Trophoblast cell (in vitro differentiated cells and primary cell): Measurements from ENCODE around the gene PHLDB3.
"Not testable (repeated sequence)": the region's sequence is repeated elsewhere in the genome, so short reads cannot be mapped to it uniquely, and the experiment has no call there.

ENCODE experiments used
- DNase-seq, 2 donors: peaks; one replicate each; pipeline ENCODE4 v3.0.0-alpha.2; 2016
- H2AFZ ChIP-seq: 2 replicates; pipeline ENCODE4 v1.6.1; 2013; ENCODE audit warnings: low read length, moderate library complexity, mild to moderate bottlenecking; ENCODE audit not compliant: insufficient read depth, poor library complexity
- H2AK5ac ChIP-seq: 2 replicates; pipeline ENCODE4 v1.6.1; 2013; ENCODE audit warnings: mild to moderate bottlenecking, low read length
- H2BK120ac ChIP-seq: 2 replicates; pipeline ENCODE4 v1.6.1; 2013; ENCODE audit warnings: low read length, mild to moderate bottlenecking, moderate library complexity; ENCODE audit not compliant: insufficient read depth, poor library complexity
- H2BK12ac ChIP-seq: 2 replicates; pipeline ENCODE4 v1.6.1; 2013; ENCODE audit warnings: mild to moderate bottlenecking, low read length, moderate library complexity
- H2BK5ac ChIP-seq: 2 replicates; pipeline ENCODE4 v1.6.1; 2013; ENCODE audit warnings: low read length, low read depth, moderate library complexity, mild to moderate bottlenecking; ENCODE audit not compliant: poor library complexity
- H3K14ac ChIP-seq: 2 replicates; pipeline ENCODE4 v1.6.1; 2013; ENCODE audit warnings: mild to moderate bottlenecking, low read length
- H3K18ac ChIP-seq: 2 replicates; pipeline ENCODE4 v1.6.1; 2013; ENCODE audit warnings: mild to moderate bottlenecking, low read length
- H3K23ac ChIP-seq: 2 replicates; pipeline ENCODE4 v1.6.1; 2013; ENCODE audit warnings: low read length
- H3K27ac ChIP-seq: 2 replicates; pipeline ENCODE4 v1.5.1; 2013; ENCODE audit warnings: low read depth, mild to moderate bottlenecking, inconsistent platforms, low read length, moderate library complexity
- H3K27me3 ChIP-seq: 2 replicates; pipeline ENCODE4 v1.6.1; 2013; ENCODE audit warnings: inconsistent platforms, mild to moderate bottlenecking, low read length, moderate library complexity; ENCODE audit not compliant: insufficient read depth
- H3K36me3 ChIP-seq, 2 experiments: 1 replicate in 1 of 2; 2 replicates in 1 of 2; pipeline ENCODE4 v1.6.1; 2013; ENCODE audit warnings: low read length in 2 of 2, mild to moderate bottlenecking in 2 of 2, moderate library complexity in 1 of 2; ENCODE audit not compliant: insufficient read depth in 2 of 2, control insufficient read depth in 1 of 2
- H3K4ac ChIP-seq: 2 replicates; pipeline ENCODE4 v1.6.1; 2013; ENCODE audit warnings: low read depth, mild to moderate bottlenecking, low read length, moderate library complexity
- H3K4me1 ChIP-seq, 2 experiments: 1 replicate in 1 of 2; 2 replicates in 1 of 2; pipeline ENCODE4 v1.6.1; 2013; ENCODE audit warnings: low read length in 2 of 2, mild to moderate bottlenecking in 2 of 2, moderate library complexity in 1 of 2; ENCODE audit not compliant: insufficient read depth in 2 of 2, control insufficient read depth in 1 of 2
- H3K4me2 ChIP-seq: 2 replicates; pipeline ENCODE4 v1.6.1; 2013; ENCODE audit warnings: inconsistent platforms, mild to moderate bottlenecking, low read length, moderate library complexity
- H3K4me3 ChIP-seq: 2 replicates; pipeline ENCODE4 v1.5.1; 2013; ENCODE audit warnings: mild to moderate bottlenecking, low read depth, low read length, inconsistent platforms
- H3K79me1 ChIP-seq: one replicate; pipeline ENCODE4 v1.6.1; 2013; ENCODE audit warnings: low read length
- H3K79me2 ChIP-seq: 2 replicates; pipeline ENCODE4 v1.6.1; 2013; ENCODE audit warnings: low read length, mild to moderate bottlenecking; ENCODE audit not compliant: control insufficient read depth, insufficient read depth, poor library complexity
- H3K9ac ChIP-seq: 2 replicates; pipeline ENCODE4 v1.6.1; 2013; ENCODE audit warnings: mild to moderate bottlenecking, low read length
- H3K9me3 ChIP-seq: 2 replicates; pipeline ENCODE4 v1.6.1; 2013; ENCODE audit warnings: low read depth, mild to moderate bottlenecking, control low read depth, inconsistent platforms, low read length; ENCODE audit not compliant: insufficient read depth
- H4K12ac ChIP-seq: 2 replicates; pipeline ENCODE4 v1.6.1; 2013; ENCODE audit warnings: low read depth, mild to moderate bottlenecking, low read length, moderate library complexity
- H4K8ac ChIP-seq: 2 replicates; pipeline ENCODE4 v1.6.1; 2013; ENCODE audit warnings: low read depth, mild to moderate bottlenecking, low read length, moderate library complexity
- H4K91ac ChIP-seq: one replicate; pipeline ENCODE4 v1.6.1; 2013; ENCODE audit warnings: low read depth, mild to moderate bottlenecking, low read length, moderate library complexity
- WGBS: extraction: QIAGEN DNeasy Blood & Tissue Kit; methylation state at CpG from one replicate; pipeline ENCODE4 v1.1.7; 2013; ENCODE audit warnings: missing lambda C conversion rate; ENCODE audit not compliant: insufficient read length, insufficient coverage; ENCODE audit errors: extremely low coverage; 5-methylcytosine and 5-hydroxymethylcytosine counted together

Gene PHLDB3

GRCh38 chr19:43523696-43524095 lies 19.1 kb upstream of the PHLDB3 start:
- not testable (repeated sequence) for H2AFZ ChIP-seq, H3K4me2 ChIP-seq, H3K14ac ChIP-seq, H3K27me3 ChIP-seq, H2BK120ac ChIP-seq, H3K23ac ChIP-seq, H3K4me3 ChIP-seq, H4K12ac ChIP-seq, H2AK5ac ChIP-seq, H3K9me3 ChIP-seq, H3K79me1 ChIP-seq, H2BK5ac ChIP-seq, H3K4ac ChIP-seq, H2BK12ac ChIP-seq, H4K91ac ChIP-seq, H3K9ac ChIP-seq, H3K79me2 ChIP-seq, H3K27ac ChIP-seq, H4K8ac ChIP-seq, H3K36me3 ChIP-seq, H3K18ac ChIP-seq
- H3K4me1 ChIP-seq: peaks cover 16 to 19% of the 10 kb centered on the region in 2 experiments
- DNase-seq: peak; percentile 42 to 61
- WGBS: no CpG with 5 or more reads among the region's 8 CpGs

- peaks cover 5% of the 10 kb centered on the region for H3K79me1 ChIP-seq
- no CpG with 5 or more reads among the region's 5 CpGs for WGBS
- H2BK12ac ChIP-seq: no peak overlapping the region
- no peak overlapping the region for H4K12ac ChIP-seq
- H3K27me3 ChIP-seq: no peaks in the 10 kb centered on the region
- no peaks in the 10 kb centered on the region for H3K9me3 ChIP-seq
- H3K79me2 ChIP-seq: peaks cover 2% of the 10 kb centered on the region
- H3K4me1 ChIP-seq: peaks cover 16 to 19% of the 10 kb centered on the region in 2 experiments
- H3K9ac ChIP-seq: no peak overlapping the region
- no peak overlapping the region for H3K4ac ChIP-seq
- no peak overlapping the region for H3K18ac ChIP-seq
- no peak overlapping the region for H2BK120ac ChIP-seq
- H4K91ac ChIP-seq: no peak overlapping the region
- no peak overlapping the region for H3K27ac ChIP-seq
- no peak overlapping the region for H2BK5ac ChIP-seq
- H3K36me3 ChIP-seq: no peaks in the 10 kb centered on the region
- H3K14ac ChIP-seq: no peak overlapping the region
- H3K23ac ChIP-seq: no peak overlapping the region
- no peak overlapping the region for H2AFZ ChIP-seq
- no peak overlapping the region for H3K4me2 ChIP-seq
- DNase-seq: peak in 1 of 2 donors; percentile 82
- no peak overlapping the region for H4K8ac ChIP-seq
- no peak overlapping the region for H2AK5ac ChIP-seq
- H3K4me3 ChIP-seq: no peak overlapping the region
Observed at GRCh38 chr19:43522929-43523328, 18.4 kb upstream of the PHLDB3 start.

- Histone ChIP-seq H3K4ac (no peak overlapping the region), H4K8ac (no peak overlapping the region), H3K14ac (no peak overlapping the region), H2BK12ac (no peak overlapping the region), H4K12ac (no peak overlapping the region), H3K79me2 (no peaks in the 10 kb centered on the region), H2AK5ac (no peak overlapping the region), H3K9ac (no peak overlapping the region), H2AFZ (no peak overlapping the region), H3K9me3 (no peaks in the 10 kb centered on the region), H3K23ac (no peak overlapping the region), H2BK5ac (no peak overlapping the region), H3K4me3 (no peak overlapping the region), H2BK120ac (no peak overlapping the region), H3K4me2 (no peak overlapping the region), H3K4me1 (peaks cover 0 to 4% of the 10 kb centered on the region in 2 experiments), H3K27ac (no peak overlapping the region), H3K18ac (no peak overlapping the region), H4K91ac (no peak overlapping the region), H3K36me3 (no peaks in the 10 kb centered on the region), H3K27me3 (no peaks in the 10 kb centered on the region), H3K79me1 (no peaks in the 10 kb centered on the region)
- no CpG with 5 or more reads among the region's 10 CpGs for WGBS
- peak; percentile 91 to 98 for DNase-seq
Observed at GRCh38 chr19:43519436-43520088, 15.0 kb upstream of the PHLDB3 start.

- no CpG with 5 or more reads among the region's 4 CpGs for WGBS
Observed at GRCh38 chr19:43518051-43518450, 13.5 kb upstream of the PHLDB3 start.

More at GRCh38 chr19:43518051-43518450, 13.5 kb upstream of the PHLDB3 start:
- Histone ChIP-seq H2AK5ac (no peak overlapping the region), H3K4me1 (no peaks in the 10 kb centered on the region), H3K79me2 (no peaks in the 10 kb centered on the region), H3K27me3 (no peaks in the 10 kb centered on the region), H2BK12ac (no peak overlapping the region), H3K36me3 (peaks cover 0 to 2% of the 10 kb centered on the region in 2 experiments), H3K4ac (no peak overlapping the region), H2BK5ac (no peak overlapping the region), H2BK120ac (no peak overlapping the region), H3K27ac (no peak overlapping the region), H3K9me3 (no peaks in the 10 kb centered on the region), H3K9ac (no peak overlapping the region), H2AFZ (no peak overlapping the region), H3K23ac (no peak overlapping the region), H4K8ac (no peak overlapping the region), H3K18ac (no peak overlapping the region), H4K91ac (no peak overlapping the region), H3K14ac (no peak overlapping the region), H3K79me1 (no peaks in the 10 kb centered on the region), H4K12ac (no peak overlapping the region), H3K4me2 (no peak overlapping the region), H3K4me3 (no peak overlapping the region)
- peak; percentile 73 to 78 for DNase-seq
